Cardiac atrium fibroblast (primary cell): ENCODE measurements around the gene RPGR. TPM values are rescaled to one million over a fixed set of nuclear protein-coding genes. Genes with fewer than 3 reads are reported as not detected.

Source experiments
- total RNA-seq: library from RNA; depleted of rRNA; stranded (reverse); fragments of >200 nt; gene quantifications from 2 replicates; pipeline ENCODE4 v1.2.3, GENCODE V29; 2015

Gene RPGR
- total RNA-seq, result 5.7 and 7.4 TPM in 2 replicates

GRCh38 chrX:38327007-38327774 is at the start of gene RPGR:
RPGR (minus strand) TSS chrX:38327509; CDS start chrX:38327367, 142 bp downstream.

GRCh38 chrX:38352362-38352761 is 25.1 kb upstream of the RPGR start, which contains the start of gene OTC:
OTC (plus strand) TSS chrX:38352604; CDS start chrX:38352697, 93 bp downstream.

GRCh38 chrX:38220415-38221390 is 106.6 kb downstream of the RPGR start, which contains the start of gene SRPX:
SRPX (minus strand) TSS chrX:38220871; CDS start chrX:38220792, 79 bp downstream.

Other genes starting within 250 kb of the RPGR start
- 1,167 and 1,799 TPM in 2 replicates for gene SRPX, start 106.6 kb downstream of the RPGR start, total RNA-seq
- gene OTC, start 25.1 kb upstream of the RPGR start, total RNA-seq, result not detected in 2 replicates
- 0.18 and 1.5 TPM in 2 replicates for gene TSPAN7, start 234.0 kb upstream of the RPGR start, total RNA-seq